Limb (tissue), 2 donors: ENCODE measurements around the gene CCDC66.
"Not testable (repeated sequence)": the region's sequence is repeated elsewhere in the genome, so short reads cannot be mapped to it uniquely, and the experiment has no call there.

ENCODE experiments used
- DNase-seq, 2 donors: peaks; one replicate each; pipeline ENCODE4 v3.0.0-alpha.2; 2016; ENCODE audit errors: extremely low spot score in 2 of 2

Gene CCDC66

DNA sequence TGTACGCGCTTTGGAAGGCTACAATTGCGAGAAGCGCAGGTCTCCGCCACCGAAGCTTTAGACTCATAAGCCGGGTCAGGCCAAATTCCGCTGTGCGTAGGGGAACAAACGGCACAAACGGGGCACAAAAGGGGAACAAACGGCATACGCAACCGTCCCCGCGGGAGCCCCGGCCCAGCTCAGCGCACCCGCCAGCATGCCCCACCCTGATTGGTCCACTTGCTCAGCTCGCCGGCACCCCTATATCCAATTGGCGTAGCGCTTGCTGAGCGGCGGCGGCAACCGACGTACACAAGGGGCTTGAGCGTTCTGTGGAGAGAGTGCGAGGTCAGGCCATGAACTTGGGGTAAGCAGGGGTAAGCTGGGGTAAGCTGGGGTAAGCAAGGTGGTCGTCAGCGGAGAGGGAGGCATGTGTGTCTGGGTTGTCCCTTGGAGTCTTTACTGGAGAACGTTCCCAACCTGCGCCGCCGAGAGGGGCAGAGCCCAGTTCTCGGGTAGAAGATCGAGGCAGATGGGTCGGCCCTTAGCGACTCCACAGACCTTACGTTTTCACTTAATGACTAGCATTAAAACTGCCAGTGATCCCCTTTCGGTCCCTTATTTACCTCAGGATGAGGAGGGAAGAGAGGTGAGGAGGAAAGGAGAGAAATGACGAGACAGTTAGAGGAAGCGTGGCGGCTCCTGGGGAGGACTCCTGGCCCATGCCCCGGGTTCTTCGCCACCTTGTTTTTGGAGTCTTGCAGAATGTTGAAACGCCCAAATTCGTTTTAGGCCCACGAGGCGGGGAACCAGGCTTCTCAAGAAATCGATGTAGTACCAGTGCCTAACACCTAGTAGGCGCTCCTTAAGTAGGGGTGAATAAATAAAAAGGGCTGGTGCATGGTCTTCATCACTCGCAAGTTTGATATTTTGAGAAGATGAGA, at the start of gene CCDC66:
TSS of gene CCDC66 (plus strand) at position 268 of the 923 bp plus-strand sequence. CDS start at position 336, 68 bp downstream.
- DNase-seq: peak; percentile 94 to 97

GRCh38 chr3:56519641-56520040, 37.3 kb upstream of the CCDC66 start:
- DNase-seq: no peak

GRCh38 chr3:56522374-56522773, 34.6 kb upstream of the CCDC66 start:
- no peak for DNase-seq

DNA sequence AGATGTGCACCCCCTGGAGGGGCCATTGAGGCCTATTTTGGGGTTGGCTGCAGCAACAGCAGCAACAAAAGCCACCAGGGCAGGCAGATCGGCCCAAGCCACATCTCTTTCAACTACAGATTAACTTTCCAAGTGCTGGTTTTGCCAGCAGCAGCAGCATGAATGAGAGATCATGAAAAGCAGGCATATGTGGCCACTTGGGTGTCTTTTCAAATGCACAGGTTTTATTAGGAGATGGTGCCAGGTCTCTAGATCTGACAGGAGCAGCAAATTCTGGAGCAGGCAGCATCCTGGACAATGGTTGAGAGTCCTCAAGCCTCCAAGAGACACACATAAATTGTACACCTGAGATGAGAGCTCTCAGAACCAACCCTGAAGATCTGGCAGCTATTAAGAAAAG, 31.7 kb upstream of the CCDC66 start:
- no peak for DNase-seq

GRCh38 chr3:56536735-56537134, 20.2 kb upstream of the CCDC66 start:
- no peak for DNase-seq

DNA sequence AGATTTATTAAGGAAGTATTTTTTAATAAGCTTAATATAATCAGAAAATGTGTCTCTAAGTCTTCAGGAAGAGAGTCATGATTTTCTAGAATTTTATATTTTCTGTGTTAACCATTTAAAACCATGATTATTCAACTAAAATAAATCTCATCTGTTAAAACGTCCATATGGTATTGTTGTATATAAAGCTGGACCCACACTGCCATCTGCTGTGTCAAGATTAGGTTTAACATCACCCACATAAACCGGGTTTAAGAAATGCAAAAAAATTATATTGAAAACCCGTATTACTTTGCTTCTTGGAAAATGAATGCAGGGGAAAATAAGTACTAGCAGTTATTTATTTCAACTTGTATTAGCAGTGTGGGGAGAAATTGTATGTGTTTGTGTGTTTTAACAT, 9.5 kb upstream of the CCDC66 start:
- DNase-seq: no peak

DNA sequence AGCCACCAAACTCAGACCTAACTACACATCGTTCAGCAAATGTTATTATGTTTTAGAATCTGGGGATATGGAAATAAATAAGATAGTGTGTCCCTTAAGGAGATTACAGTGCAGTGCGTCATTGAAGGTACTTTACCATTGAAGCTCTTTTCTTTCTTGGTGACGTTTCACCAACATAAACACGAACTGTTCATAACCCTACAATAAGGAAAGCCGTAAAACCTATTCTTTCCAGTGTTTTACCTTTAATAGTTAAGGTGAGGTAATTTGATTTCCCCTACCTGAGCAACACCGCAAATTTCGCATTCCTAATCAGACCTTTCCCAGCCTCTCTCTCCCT, 826 bp downstream of the CCDC66 start:
- no peak for DNase-seq

DNA sequence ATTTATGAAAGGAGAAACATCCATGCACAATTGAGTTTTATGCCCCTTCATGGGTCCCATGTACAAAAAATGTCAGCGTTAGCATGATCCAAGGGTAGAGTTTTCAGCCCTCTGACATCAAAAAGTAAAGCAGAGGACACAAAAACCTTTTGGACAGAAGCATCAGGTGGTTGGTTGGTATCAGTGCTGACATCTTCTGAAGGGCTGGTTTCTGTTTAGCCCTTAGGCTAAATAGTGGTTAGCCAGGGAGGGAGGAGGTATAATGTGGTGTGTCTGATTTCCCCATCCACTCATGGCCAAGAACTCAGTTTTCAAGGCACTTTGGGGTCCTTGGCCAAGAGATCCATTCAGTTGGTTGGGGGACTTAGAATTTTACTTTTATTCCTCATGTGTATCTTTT, 16.5 kb downstream of the CCDC66 start:
- DNase-seq: no peak

DNA sequence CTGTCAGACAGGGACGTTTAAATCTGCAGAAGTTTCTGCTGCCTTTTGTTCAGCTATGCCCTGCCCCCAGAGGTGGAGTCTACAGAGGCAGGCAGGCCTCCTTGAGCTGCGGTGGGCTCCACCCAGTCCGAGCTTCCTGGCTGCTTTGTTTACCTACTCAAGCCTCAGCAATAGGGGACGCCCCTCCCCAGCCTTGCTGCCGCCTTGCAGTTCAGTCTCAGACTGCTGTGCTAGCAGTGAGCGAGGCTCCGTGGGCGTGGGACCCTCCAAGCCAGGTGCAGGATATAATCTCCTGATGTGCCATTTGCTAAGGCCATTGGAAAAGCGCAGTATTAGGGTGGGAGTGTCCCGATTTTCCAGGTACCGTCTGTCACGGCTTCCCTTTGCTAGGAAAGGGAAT, 25.0 kb downstream of the CCDC66 start:
- not testable (repeated sequence) for DNase-seq

DNA sequence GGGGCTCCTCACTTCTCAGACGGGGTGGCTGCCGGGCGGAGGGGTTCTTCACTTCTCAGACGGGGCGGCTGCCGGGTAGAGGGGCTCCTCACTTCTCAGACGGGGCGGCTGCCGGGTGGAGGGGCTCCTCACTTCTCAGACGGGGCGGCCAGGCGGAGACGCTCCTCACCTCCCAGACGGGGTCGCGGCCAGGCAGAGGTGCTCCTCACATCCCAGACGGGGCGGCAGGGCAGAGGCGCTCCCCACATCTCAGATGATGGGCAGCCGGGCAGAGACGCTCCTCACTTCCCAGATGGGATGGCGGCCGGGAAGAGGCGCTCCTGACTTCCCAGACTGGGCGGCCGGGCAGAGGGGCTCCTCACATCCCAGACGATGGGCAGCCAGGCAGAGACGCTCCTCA, 27.3 kb downstream of the CCDC66 start:
- not testable (repeated sequence) for DNase-seq

DNA sequence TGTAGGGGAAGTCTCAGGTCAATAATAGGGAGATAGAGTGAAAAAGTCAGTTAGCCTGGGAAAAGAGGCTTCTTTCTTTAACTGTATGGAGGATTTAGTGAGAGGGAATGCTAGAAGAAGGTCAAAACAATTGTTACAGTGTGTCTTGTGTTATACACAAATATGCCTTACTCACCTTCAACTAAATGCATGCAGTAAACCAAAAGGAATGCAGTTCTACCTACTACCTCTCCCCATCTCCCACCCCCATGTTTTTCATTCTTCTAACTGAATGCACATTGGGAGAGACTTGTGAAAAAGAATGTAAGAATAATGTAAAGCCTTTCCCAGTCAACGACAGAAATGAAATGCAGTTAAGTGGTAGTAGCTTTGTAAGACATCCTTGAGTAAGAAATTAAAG, 33.8 kb downstream of the CCDC66 start:
- no peak for DNase-seq

GRCh38 chr3:56591262-56591661, 34.3 kb downstream of the CCDC66 start:
- no peak for DNase-seq

GRCh38 chr3:56593455-56594158, 36.6 kb downstream of the CCDC66 start:
- DNase-seq: no peak

DNA sequence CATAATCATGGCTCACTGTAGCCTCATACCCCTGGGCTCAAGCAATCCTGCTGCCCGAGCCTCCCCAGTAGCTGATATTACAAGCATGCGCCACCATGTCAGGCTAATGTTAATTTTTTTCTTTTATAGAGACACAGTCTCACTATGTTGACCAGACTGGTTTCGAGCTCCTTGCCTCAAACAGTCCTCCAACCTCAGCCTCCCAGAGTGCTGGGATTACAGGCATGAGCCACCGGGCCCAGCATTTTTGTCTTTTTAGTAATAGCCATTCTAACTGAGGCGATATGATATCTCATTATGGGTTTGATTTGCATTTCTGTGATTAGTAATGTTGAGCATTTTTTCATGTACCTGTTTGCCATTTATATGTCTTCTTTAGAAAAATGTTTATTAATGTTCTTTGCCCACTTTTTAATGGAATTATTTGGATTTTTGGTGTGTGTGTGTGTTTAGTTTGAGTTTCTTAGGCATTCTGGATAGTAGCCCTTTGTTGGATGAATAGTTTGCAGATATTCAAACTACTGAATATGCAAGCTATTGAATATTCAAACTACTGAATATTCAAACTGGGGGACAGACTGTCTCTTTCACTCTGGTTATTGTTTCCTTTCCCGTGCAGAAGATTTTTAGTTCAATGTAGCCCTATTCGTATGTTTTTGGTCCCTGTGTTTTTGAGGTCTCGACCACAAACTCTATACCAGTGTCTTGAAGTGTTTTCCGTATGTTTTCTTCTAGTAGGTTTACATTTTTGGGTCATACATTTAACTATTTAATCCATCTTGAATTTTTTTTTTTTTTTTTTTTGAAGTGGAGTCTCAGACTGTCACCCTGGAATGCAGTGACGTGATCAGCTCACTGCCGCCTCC, 39.2 kb downstream of the CCDC66 start:
- DNase-seq: no peak

GRCh38 chr3:56608479-56608878, 51.5 kb downstream of the CCDC66 start:
- not testable (repeated sequence) for DNase-seq

GRCh38 chr3:56610669-56611335, 53.8 kb downstream of the CCDC66 start:
- DNase-seq: no peak

DNA sequence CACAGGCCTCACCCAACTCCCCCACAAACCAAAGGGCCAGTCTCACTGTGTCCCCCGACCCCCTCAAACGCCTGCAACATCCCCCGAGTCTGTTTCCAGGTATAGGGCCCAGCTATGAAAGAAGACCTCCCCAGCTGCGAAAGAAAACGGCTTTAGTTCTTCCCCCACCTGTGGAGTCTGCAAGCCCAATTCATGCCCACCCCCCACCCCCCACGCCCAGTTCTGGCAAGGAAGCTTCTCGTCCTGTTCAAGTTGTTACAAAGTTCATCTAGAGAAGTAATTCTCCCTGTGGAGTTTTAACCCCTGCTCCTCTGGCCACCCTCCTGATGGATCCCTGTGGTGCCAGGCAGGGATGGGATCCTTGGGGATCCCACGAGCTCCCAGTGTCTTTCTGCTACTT, 54.4 kb downstream of the CCDC66 start:
- no peak for DNase-seq

DNA sequence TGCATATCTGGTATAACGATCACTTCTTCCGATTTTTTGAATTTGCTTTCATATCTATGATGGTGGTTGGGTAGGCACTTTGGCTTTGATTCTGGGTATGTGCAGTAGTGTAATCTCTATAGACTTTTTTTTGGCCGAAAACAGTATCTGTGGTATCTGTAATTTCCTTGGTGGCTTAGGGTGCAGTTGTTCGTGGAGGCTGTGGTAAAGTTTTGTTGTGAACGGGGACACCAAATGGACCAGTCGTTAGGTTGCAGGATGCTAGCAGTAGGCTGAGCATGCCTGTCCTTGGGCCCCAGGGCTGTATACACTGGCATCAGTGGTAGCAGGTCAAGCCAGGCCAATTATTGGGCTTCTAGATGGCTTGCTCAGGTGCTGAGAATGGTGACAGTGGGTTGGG, 55.2 kb downstream of the CCDC66 start:
- no peak for DNase-seq

DNA sequence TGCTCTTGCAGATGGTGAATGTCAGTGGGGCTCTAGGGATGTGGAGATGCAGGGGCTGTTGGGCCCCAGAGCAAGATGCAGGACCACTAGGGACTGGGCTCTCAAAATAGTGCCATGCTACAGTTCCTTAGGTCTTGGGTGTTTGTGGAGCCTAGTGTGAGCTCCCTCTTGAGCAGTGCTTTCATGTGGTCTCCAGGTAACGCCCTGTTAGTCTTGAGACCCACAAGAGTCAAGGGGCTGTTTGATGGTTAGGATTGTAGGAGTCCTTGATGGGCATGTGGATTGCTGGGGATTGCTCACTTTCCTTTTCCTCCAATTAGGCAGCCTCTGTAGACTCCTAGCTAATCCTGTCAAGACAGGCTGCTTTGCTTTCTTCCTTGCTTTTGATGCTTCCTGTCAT, 56.0 kb downstream of the CCDC66 start:
- DNase-seq: no peak

GRCh38 chr3:56616478-56617006, 59.6 kb downstream of the CCDC66 start:
- DNase-seq: no peak

GRCh38 chr3:56620371-56620770, 63.4 kb downstream of the CCDC66 start:
- DNase-seq: no peak
